GM18502 (cell line): ENCODE measurements around the gene BTBD18.
A peak's percentile ranks its signal among the peaks of the same experiment; 100 is the strongest.
"Not testable (repeated sequence)": the region's sequence is repeated elsewhere in the genome, so short reads cannot be mapped to it uniquely, and the experiment has no call there.

Source experiments
- ATAC-seq: cut with Tn5 transposase; IDR thresholded peaks from one replicate; pipeline ENCODE4 v1.9.1; 2021; ENCODE audit warnings: mild to moderate bottlenecking; ENCODE audit not compliant: unreplicated experiment, poor library complexity

The BTBD18 gene

GRCh38 chr11:57735619-57736298 lies 15.9 kb downstream of the BTBD18 start:
- no peak for ATAC-seq

- no peak for ATAC-seq
These were observed 19.0 kb downstream of the BTBD18 start for GRCh38 chr11:57732661-57733060.

GRCh38 chr11:57729479-57729878 lies 22.1 kb downstream of the BTBD18 start:
- no peak for ATAC-seq

GRCh38 chr11:57728829-57729228 lies 22.8 kb downstream of the BTBD18 start:
- no peak for ATAC-seq

GRCh38 chr11:57727185-57727584 lies 24.4 kb downstream of the BTBD18 start:
- no peak for ATAC-seq

GRCh38 chr11:57716726-57717125 lies 34.9 kb downstream of the BTBD18 start:
- not testable (repeated sequence) for ATAC-seq

- no peak for ATAC-seq
These were observed 37.8 kb downstream of the BTBD18 start for GRCh38 chr11:57713835-57714234.

GRCh38 chr11:57712256-57713150 lies 39.1 kb downstream of the BTBD18 start, which contains the start of gene TMX2:
TSS of gene TMX2 (plus strand) at chr11:57712593. CDS start at chr11:57712619, 26 bp downstream.
- peak; percentile 94 for ATAC-seq

- ATAC-seq = peak; percentile 50
These were observed 40.0 kb downstream of the BTBD18 start, which contains the start of gene MED19 for GRCh38 chr11:57711414-57712255. TSS of gene MED19 (minus strand) at chr11:57712215. CDS start at chr11:57712179, 36 bp downstream.

GRCh38 chr11:57709802-57710367 lies 41.7 kb downstream of the BTBD18 start:
- no peak for ATAC-seq

- ATAC-seq = not testable (repeated sequence)
These were observed 46.2 kb downstream of the BTBD18 start for GRCh38 chr11:57705432-57705831.

- no peak for ATAC-seq
These were observed 46.7 kb downstream of the BTBD18 start for GRCh38 chr11:57704932-57705331.

GRCh38 chr11:57703341-57703740 lies 48.3 kb downstream of the BTBD18 start:
- no peak for ATAC-seq

GRCh38 chr11:57700425-57700824 lies 51.2 kb downstream of the BTBD18 start:
- ATAC-seq = no peak

GRCh38 chr11:57699813-57700212 lies 51.8 kb downstream of the BTBD18 start:
- no peak for ATAC-seq

GRCh38 chr11:57698843-57699365 lies 52.7 kb downstream of the BTBD18 start:
- ATAC-seq = no peak
